Measurements from ENCODE around the gene BDH1. TPM values are rescaled to one million over a fixed set of nuclear protein-coding genes. Genes with fewer than 3 reads are reported as not detected.
"Not testable (repeated sequence)": the region's sequence is repeated elsewhere in the genome, so short reads cannot be mapped to it uniquely, and the experiment has no call there.

Gene BDH1
- polyA plus RNA-seq, 1 donor from 2014 or later, result 12.9 TPM

GRCh38 chr3:197602351-197602750 is 46.6 kb upstream of the BDH1 start:
- not testable (repeated sequence) for H3K4me2 ChIP-seq (ENCODE audit: low read length); H3K36me3 ChIP-seq (ENCODE audit: insufficient read depth, low read length)

DNA sequence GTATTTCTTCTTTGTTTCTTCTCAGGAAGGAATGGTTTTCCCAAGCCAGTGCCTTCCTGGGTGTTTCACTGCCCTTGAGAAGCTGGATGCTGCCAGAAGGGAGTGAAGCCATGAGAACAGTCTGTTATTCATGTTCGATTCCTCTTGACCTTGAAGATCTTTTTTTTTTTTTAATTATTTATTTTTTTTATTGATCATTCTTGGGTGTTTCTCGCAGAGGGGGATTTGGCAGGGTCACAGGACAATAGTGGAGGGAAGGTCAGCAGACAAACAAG is 45.7 kb upstream of the BDH1 start:
- not testable (repeated sequence) for H3K4me3 ChIP-seq (ENCODE audit: low read length); H3K9me2 ChIP-seq (ENCODE audit: insufficient read depth, low read length); H3K27me3 ChIP-seq (ENCODE audit: insufficient read depth, low read depth, low read length); H3K27ac ChIP-seq (ENCODE audit: low read length); H3K79me2 ChIP-seq (replicated peaks; ENCODE audit: insufficient read depth, low read length); H2AFZ ChIP-seq (ENCODE audit: low read depth, low read length); H4K20me1 ChIP-seq (ENCODE audit: insufficient read depth); H3F3A ChIP-seq (ENCODE audit: insufficient read depth, low read length, poor library complexity, severe bottlenecking); H3K4me2 ChIP-seq (ENCODE audit: low read length); H3K36me3 ChIP-seq (ENCODE audit: insufficient read depth, low read length); H3K9ac ChIP-seq (ENCODE audit: low read length); H3K9me3 ChIP-seq (ENCODE audit: low read length)

More at GRCh38 chr3:197602351-197602750, 46.6 kb upstream of the BDH1 start:
- not testable (repeated sequence) for H3K9ac ChIP-seq (ENCODE audit: low read length); H3K27ac ChIP-seq (ENCODE audit: low read length); H3K9me3 ChIP-seq (ENCODE audit: low read length); H2AFZ ChIP-seq (ENCODE audit: low read depth, low read length); H3K9me2 ChIP-seq (ENCODE audit: insufficient read depth, low read length); H4K20me1 ChIP-seq (ENCODE audit: insufficient read depth); H3F3A ChIP-seq (ENCODE audit: insufficient read depth, low read length, poor library complexity, severe bottlenecking); H3K79me2 ChIP-seq (replicated peaks; ENCODE audit: insufficient read depth, low read length); H3K4me3 ChIP-seq (ENCODE audit: low read length); H3K27me3 ChIP-seq (ENCODE audit: insufficient read depth, low read depth, low read length)

GRCh38 chr3:197600796-197601565 is 45.2 kb upstream of the BDH1 start:
- no peak for TF ChIP-seq EZH2 (IDR thresholded peaks at IDR 0.05; ENCODE audit: borderline replicate concordance, insufficient read depth, low read length, poor library complexity, severe bottlenecking)
- TF ChIP-seq POLR2AphosphoS5 (IDR thresholded peaks at IDR 0.05), result no peak
- TF ChIP-seq RAD21 (conservative IDR thresholded peaks at IDR 0.05), result no peak
- no peak for TF ChIP-seq SMC3 (conservative IDR thresholded peaks at IDR 0.05; ENCODE audit: poor library complexity)
- no peak for TF ChIP-seq TAF1 (IDR thresholded peaks at IDR 0.05; ENCODE audit: low read depth)
- TF ChIP-seq CTCF (IDR thresholded peaks at IDR 0.05; ENCODE audit: poor library complexity, severe bottlenecking), result no peak
- no peak for TF ChIP-seq REST (IDR thresholded peaks at IDR 0.05; ENCODE audit: borderline replicate concordance)
- TF ChIP-seq EP300 (conservative IDR thresholded peaks at IDR 0.05; ENCODE audit: poor library complexity, severe bottlenecking), result no peak
- no peak for TF ChIP-seq MXI1 (conservative IDR thresholded peaks at IDR 0.05; ENCODE audit: poor library complexity, severe bottlenecking)
- no peaks in the 10 kb centered on the region for H3K79me2 ChIP-seq (replicated peaks; ENCODE audit: insufficient read depth, low read length)
- no peak overlapping the region for H2AFZ ChIP-seq (ENCODE audit: low read depth, low read length)
- H3K9ac ChIP-seq (ENCODE audit: low read length), result no peak overlapping the region
- H3K36me3 ChIP-seq (ENCODE audit: insufficient read depth, low read length), result no peaks in the 10 kb centered on the region
- H4K20me1 ChIP-seq (ENCODE audit: insufficient read depth), result no peaks in the 10 kb centered on the region
- H3F3A ChIP-seq (ENCODE audit: insufficient read depth, low read length, poor library complexity, severe bottlenecking), result no peaks in the 10 kb centered on the region
- no peak overlapping the region for H3K27ac ChIP-seq (ENCODE audit: low read length)
- H3K27me3 ChIP-seq (ENCODE audit: insufficient read depth, low read depth, low read length), result no peaks in the 10 kb centered on the region
- no peaks in the 10 kb centered on the region for H3K9me2 ChIP-seq (ENCODE audit: insufficient read depth, low read length)
- no peak overlapping the region for H3K4me3 ChIP-seq (ENCODE audit: low read length)
- no peak overlapping the region for H3K4me2 ChIP-seq (ENCODE audit: low read length)
- H3K9me3 ChIP-seq (ENCODE audit: low read length), result no peaks in the 10 kb centered on the region
